HS-27A (cell line): Measurements from ENCODE around the gene JAG1.
"Not testable (repeated sequence)": the region's sequence is repeated elsewhere in the genome, so short reads cannot be mapped to it uniquely, and the experiment has no call there.

Experiments
- DNase-seq: peaks from one replicate; pipeline ENCODE4 v3.0.0-alpha.2; 2012; ENCODE audit warnings: low read depth, missing footprints

Gene JAG1

GRCh38 chr20:10637031-10637559, 36.7 kb downstream of the JAG1 start:
- no peak for DNase-seq

DNA sequence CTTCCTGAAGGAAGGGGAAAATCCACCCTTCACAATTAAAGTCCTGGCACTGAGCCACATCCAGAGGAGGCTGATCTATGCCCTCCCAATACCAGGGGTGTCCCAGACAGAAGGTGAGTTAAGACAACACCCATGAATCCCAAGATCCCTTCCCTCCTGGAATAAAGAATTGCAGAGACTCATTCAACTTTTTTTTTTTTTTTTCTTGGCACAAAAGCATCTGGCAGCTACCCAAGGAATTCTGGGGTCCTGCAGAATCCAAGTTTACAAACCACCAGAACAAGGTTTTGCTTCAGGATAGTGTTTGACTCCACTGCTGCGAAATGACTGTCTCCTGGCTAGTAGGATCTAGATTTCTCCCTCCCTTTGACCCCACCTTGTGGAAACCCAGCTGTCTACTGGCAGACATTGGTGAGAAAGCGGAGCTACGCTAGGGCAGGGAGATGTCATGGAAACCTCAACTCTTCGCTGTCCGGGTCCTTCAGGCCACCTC, 37.4 kb downstream of the JAG1 start:
- no peak for DNase-seq

DNA sequence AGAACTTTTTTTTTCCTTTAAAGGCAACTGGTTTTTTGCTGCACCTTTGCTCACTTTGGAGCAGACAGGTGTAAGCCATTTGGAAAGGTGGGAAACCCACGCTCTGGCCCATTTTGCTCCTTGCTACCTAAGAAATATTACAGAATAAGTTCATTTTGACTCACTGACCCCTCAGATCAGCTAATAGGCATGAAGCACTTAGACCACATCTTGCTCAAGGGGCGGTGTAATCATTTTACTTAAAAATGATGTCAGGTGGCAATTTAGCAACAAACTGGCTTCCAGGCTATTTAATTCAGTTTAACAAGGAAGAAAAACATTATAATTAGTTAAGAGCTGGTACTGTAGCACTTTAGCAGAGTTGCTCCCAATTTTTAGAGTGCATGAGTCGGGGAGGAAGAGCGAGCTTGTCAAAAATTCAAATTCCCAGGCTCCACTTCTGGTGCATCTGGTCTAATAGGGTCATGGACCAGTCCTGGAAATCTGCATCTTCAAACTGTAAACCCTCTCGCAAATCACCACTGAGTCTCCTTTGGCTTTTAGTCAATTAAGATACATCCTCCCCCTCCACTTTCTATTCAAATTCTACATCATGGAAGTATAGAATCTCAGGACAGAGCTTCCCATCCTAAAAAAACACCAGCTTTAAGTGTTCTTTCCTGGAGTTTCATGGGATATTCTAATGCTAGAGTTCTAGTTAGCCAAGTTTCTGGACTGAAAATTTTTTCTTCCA, 38.2 kb downstream of the JAG1 start:
- DNase-seq, result no peak

GRCh38 chr20:10634683-10635411, 39.0 kb downstream of the JAG1 start:
- no peak for DNase-seq

GRCh38 chr20:10634211-10634610, 39.6 kb downstream of the JAG1 start:
- DNase-seq, result no peak

DNA sequence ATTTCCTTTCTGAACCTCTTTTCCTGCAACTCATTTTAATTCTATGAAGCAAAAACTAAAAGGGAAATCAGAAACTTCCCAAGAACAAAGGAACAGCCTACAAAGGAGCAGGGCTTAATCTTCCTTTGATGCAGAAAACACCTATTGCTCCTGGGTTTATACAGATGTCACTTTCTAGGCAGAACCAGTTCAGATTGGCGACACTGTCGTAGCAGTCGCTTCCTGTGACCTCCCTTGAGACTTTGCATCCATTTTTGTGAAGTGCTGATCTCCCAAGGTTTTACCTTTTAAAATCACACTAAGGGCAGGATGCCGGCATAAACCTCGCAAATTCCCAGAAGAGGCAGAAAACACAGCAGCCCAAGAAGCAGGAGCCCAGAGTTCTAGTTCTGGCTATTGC, 40.1 kb downstream of the JAG1 start:
- no peak for DNase-seq

- no peak for DNase-seq
Observed at GRCh38 chr20:10632721-10633509, 40.9 kb downstream of the JAG1 start.

DNA sequence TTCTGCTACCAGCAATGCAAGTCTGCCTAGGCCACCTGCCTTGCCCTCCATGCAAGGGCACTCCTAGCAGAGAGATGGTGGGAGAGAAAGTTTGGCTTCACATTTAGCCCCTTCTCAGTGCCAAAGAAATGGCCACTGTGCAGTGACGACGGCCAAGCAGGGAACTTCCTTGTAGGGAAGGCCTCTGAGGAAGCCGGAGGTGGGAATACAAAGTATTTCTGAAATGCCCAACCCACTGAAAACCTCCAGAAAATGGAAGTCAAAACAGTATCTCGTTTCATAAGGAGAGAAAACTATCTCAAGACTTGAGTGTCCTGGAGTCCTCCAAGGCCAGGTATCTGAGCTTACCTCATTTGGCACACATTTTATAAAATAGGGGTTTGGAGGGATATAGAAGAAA, 42.7 kb downstream of the JAG1 start:
- DNase-seq, result no peak

GRCh38 chr20:10629946-10630650, 43.7 kb downstream of the JAG1 start:
- no peak for DNase-seq

DNA sequence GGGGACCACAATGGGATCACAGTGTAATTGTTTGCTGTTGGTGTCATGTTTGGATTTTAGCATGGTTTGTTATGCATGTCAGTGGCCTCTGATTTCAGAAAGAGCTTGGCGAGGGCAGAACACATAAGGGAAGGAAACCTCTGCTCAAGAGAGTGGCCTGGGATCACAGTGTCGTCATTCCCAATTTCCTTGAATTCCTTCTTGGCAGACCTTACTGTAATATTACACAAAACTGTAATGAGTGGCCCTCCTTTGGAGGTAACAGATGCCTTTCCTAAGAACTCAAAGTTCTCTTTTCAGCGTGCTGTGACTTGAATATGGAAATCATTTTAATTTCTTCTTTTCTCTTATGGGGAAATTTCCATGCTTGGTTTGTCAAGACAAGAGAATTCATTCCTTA, 46.9 kb downstream of the JAG1 start:
- no peak for DNase-seq

- no peak for DNase-seq
Observed at GRCh38 chr20:10625641-10626040, 48.2 kb downstream of the JAG1 start.

- DNase-seq, result no peak
Observed at GRCh38 chr20:10622657-10623418, 51.0 kb downstream of the JAG1 start.

DNA sequence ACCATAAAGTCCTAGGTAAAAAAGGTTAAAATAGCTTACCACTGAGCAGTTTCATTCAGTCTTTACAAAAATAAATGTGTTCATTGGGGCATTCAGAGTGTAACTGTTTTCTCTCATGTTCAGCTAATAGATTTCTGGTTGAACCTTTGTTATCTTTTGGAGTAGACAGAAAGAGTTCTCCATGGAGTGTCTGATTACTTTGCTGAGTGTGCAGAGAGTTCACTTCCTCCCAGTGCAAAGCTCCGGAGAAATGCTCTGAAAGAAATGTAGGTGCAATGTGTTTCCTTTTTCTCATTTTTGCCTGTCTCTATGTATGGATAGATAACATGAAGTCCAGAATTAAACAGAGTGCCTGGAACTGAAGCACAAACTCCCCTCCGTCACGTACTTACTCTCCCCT, 52.6 kb downstream of the JAG1 start:
- DNase-seq, result no peak

- no peak for DNase-seq
Observed at GRCh38 chr20:10619427-10619826, 54.4 kb downstream of the JAG1 start.

- DNase-seq, result no peak
Observed at GRCh38 chr20:10618611-10619245, 55.1 kb downstream of the JAG1 start.

GRCh38 chr20:10617549-10618133, 56.2 kb downstream of the JAG1 start:
- not testable (repeated sequence) for DNase-seq

GRCh38 chr20:10616212-10616611, 57.6 kb downstream of the JAG1 start:
- no peak for DNase-seq

DNA sequence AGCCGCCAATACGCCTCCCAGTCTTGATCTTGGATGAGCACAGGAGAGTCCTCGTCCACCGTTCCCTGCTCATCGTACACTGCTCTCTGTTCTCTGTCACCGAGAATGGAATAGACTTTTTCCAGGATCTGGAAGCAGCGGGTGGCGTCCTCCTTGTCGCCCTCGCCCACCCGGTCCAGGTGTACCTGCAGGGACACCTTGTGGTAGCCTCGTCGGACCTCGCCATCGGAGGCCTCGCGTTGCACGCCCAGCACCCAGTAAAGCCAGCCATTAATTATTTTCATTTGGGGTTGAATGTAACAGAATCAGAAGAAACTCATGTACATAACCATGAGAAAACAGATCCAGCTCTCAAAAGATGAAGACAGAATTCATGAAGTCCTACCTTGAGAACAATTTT, 59.9 kb downstream of the JAG1 start:
- DNase-seq, result no peak

DNA sequence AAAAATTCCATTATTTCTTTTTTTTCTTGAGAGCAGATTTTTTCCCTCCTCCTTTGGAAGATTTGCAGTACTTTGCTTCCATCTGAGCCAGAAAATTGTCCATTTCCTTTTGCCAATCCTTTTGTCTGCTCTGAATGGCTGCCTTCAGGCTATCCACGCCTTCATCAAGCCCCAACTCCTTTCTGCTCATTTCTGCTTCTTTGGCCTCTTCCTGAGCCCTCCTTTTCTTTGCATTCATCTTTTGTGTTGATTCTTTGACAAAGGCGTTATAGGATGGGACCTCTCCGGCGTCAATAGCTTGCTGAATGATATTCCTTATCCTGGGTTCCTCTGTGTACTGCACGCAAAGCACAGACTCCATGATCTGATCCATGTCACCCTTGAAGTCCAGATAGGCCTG, 60.4 kb downstream of the JAG1 start:
- DNase-seq, result not testable (repeated sequence)

DNA sequence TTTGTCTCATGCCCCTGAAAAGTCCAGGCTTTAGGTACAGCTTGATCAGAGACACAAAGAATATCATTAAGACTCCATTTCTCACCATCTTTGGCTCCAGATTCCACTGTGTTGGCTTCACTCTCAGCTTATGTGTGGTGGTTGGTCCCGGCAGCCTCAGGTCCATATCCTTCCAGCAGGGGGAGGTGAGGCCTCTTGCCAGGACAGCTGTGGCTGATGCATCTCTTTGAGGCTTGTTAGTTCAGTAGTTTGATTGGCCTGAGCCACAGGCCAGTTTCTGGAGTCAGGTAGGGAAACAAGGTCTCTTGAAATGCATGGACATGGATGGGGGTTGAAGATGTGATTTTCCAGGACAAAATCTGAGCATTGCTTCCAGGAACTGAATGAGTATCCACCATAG, 62.4 kb downstream of the JAG1 start:
- DNase-seq, result no peak
